GM19099 (cell line): ENCODE data around the gene INTS7.

ENCODE experiments used
- POLR2A ChIP-seq: IDR thresholded peaks from 3 replicates; pipeline ENCODE4 v1.6.1; 2011; ENCODE audit warnings: low read depth; ENCODE audit not compliant: insufficient read length; ENCODE audit errors: extremely low read depth

Gene INTS7

DNA sequence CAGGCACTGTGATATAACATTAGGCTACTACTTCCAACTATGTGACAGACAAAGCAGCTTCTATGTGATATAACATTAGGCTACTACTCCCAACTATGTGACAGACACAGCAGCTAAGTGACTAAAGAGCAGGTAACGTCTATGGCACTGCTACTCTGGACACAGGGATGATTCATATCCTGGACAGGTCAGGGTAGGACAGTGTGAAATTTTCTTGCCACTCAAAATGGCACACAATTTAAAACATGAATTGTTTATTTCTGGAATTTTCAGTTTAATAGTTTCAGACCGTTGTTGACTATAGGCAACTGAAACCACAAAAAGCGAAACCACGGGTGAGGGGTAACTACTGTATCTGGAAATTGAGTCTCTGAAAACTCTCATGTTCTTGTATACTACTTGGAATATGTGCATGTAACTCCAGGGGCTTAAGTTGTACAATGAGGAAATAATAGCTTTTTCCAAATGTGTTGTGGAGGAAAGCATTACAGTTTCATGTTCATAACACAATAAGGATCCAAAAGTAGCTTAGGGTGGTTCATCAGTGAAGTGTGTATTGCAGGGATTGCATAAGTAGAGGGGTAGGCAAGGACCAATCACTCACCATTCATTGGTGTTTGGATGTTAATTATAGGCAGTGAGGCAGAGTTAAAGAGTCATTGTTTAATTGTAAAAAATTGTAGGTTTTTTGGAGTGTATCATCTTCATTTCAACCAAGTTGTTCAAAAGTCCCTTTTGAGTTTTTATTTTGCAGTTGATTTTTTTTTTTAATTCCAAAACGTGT is 5.5 kb upstream of the INTS7 start:
- TF ChIP-seq POLR2A, result no peak

DNA sequence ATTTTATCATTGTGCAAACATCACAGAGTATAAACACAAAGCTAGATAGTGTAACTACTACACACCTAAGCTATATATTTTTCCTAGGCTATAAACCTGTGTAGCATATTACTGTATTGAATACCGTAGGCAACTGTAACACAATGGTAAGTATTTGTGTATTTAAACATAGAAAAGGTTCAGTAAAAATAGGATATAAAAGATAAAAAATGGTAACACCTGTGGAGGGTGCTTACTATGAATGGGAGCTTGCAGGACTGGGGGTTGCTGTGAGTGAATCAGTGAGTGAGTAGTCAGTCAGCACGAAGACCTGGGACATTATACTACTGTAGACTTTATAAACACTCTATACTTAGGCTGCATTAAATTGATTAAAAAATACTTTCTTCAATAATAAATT is 4.3 kb upstream of the INTS7 start:
- no peak for TF ChIP-seq POLR2A

DNA sequence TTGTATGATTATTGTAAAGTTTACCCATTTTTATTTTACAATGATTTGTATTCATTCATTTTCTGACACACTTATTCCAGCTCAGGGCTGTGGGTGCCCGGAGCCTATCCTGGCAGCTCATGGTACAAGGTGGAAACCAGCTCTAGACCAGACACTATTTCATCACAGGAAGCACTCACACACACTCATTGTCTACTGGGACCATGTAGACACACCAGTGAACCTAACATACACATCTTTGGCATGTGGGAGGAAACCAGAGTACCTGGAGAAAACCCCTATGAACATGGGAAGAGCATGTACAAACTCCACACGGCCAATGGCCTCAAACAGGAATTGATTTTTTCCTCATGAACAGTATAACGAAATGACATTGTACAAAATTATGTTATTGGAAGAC is 2.5 kb upstream of the INTS7 start:
- TF ChIP-seq POLR2A, result no peak

DNA sequence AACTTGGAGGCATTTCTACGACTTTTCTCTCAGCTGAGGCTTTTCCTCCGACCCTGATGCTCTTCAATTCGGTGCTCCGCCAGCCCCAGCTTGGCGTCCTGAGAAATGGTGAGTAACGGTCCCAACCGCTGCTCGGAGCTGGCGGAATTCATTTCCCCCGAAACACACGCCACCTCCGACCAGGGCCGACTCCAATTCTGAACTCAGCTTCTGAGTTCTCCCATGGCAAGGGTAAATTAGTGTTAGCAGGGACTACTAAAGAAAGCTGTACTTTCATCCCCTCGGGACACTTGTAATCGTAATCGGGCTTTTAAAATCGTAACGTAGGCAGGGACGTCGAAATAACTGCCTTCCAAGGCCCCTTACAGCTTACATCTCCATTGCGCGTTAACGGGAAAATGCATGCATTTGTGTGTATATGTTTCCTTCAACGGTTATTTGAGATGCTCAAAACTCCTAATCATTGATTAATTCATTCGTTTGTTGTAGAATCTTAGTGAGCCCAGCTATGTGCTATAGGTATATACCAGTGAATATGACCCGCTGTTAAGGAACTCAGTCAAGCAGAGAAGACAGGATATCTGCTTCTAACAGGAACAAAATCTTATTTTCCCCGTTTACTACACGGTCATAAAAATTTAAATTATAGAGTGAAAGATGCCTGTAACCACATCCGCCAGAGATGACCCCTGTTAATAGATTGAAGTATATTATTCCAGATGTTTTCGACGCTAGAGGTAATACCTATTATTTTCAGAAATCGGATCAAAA is 663 bp upstream of the INTS7 start:
- no peak for TF ChIP-seq POLR2A

DNA sequence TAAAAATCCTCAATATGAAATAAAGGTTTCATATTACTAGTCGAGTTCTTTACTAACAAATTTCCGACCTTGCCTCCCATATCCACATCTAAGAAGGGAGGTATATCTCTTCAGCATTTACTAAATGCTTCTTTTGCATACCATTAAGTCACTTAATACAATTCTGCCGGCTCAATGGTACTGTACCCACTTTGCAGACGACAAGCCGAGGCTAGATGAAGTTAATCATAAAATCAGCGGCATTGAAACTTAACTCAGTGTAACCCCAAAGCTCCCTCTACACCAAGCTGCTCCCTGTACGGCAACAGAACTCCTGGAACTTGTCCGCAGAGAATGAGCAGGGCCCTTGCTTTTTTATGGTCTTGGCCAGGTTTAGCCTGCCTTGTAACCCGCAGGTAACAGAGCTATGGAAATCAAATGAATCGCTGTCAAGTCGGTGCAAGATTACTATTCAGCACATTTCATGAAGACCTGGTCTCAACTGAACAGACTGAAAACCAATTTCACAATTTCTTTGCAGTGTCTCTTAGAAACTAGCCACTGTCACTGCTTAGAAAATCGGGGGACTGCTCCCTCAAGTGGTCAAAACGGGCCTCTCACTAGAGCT is 738 bp downstream of the INTS7 start:
- TF ChIP-seq POLR2A, result no peak

DNA sequence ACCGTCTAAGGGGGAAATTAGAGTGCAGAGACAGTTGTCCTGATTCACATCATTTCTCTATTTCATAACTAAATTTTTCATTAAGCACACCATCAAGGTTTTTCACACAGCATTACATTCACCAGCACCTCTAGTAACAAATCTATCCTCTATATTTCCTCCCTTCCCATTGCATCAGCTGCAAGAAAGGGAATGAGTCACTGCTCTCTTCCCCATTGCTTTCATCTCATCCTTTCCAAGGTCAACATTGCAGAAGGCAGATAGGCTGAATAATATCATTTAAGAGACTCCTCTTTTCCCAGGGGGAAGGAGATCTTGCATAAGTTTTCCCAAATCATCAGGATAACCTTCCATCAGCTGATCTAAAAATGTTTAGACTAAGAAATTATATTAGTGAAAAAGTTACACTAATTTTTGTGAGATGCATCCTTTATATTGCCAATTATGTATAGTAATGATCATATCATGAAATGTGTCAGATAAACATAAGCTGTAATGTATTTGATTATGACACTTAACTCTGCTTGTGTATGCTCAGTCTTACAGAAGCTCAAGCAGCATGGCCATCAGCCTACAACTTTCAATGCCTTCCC is 4.3 kb downstream of the INTS7 start:
- no peak for TF ChIP-seq POLR2A

DNA sequence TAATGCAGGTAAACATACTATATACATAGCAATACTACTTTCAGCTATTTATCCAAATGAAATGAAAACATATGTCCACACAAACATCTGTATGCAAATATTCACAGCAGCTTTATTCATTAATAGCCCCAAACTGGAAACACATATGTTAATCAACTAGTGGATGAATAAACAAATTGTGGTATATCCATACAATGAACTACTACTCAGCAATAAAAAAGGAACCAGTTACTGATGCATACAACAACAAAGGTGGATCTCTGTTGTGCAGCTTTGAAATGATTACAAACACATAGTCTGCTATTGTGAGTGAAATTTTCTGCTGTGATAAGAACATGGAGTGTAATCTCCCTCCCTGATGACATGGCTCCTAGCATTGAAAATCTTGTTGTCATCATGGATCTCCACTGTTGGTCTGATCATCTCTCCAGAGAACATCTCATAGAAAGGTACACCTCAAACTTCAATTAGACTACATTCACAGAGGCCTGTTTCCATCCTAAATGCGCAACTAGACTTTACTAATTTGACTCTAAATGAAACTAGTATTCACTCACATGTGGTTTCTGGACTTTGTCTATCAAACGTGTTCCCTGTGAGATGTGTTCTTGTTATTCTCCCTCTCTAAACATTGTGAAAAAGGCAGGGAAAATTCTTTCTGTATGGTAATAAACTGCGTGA is 10.7 kb downstream of the INTS7 start:
- no peak for TF ChIP-seq POLR2A

DNA sequence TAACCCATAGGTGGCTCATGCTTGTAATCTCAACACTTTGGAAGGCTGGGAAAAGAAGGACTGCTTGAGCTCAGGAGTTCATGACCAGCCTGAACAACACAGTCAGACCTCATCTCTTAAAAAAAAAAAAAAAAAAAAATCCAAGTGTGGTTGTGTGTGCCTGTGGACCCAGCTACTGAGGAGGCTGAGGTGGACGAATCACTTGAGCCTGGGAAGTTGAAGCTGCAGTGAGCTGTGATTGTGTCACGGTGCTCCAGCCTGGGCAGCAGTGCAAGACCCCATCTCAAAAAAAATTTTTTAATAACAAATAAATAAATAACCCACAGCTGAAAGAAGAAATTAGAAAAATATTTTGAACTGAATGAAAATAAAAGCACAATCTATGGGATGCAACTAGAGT is 13.8 kb downstream of the INTS7 start:
- no peak for TF ChIP-seq POLR2A

DNA sequence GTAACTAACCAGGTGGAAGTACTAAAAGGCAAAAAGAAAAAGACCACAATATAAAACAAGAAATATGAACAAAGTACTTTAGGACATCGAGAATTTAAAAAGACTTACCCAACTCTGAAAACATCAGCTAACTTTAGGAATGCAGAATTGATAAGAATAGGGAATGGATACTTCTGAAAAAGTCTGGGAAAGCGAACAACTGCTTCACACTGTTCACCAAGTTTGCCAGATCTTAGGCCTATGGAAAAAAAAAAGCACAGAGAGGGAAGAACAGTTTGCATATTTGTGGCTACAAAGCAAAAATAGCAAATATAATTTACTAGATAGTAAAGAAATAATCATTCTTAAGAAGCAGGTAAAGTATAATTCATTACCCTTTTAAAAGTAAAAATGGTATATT is 14.4 kb downstream of the INTS7 start:
- no peak for TF ChIP-seq POLR2A

DNA sequence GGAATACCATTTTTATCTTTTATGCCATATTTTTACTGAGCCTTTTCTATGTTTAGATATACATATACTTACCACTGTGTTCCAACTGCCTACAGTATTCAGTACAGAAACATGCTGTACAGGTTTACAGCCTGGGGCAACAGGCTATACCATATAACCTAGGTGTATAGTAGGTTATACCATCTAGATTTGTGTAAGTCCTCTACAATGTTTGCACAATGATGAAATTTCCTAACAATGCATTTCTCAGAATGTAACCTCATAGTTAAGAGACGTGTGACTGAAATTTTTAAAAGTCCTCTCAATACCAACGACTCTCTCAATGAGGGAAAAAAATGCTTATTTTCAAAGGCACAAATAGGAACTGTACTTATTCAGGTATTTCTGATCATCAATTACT is 21.7 kb downstream of the INTS7 start:
- TF ChIP-seq POLR2A, result no peak

DNA sequence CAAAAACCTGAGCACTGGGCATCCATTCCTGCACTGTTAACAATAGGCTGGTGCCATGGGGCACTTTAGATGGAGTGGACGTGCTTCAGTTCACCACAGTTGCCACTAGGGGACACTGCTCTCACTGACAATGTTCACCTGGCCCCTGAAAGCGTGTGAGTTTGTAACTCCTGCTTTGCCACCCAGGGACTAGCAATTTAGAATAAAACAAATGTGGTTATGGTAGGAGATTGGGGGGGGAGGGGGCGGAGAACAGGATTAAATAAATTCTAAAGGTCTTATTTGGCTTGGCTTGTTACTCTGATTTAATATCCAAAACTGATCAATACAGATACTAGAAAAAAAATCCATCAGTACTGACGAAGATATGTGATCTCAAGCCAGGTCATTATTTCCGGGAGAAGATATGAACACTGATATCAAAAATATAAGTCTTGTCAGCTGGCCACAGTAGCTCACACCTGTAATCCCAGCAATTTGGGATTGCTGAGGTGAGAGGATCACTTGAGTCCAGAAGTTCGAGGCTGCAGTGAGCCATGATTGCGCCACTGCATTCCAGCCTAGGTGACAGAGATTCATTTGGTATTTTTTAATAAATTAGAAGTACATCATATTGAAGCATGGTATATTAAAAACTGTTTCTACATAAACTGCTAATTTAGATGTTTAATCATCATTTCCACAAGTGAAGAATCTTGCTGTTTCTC is 23.2 kb downstream of the INTS7 start:
- no peak for TF ChIP-seq POLR2A

DNA sequence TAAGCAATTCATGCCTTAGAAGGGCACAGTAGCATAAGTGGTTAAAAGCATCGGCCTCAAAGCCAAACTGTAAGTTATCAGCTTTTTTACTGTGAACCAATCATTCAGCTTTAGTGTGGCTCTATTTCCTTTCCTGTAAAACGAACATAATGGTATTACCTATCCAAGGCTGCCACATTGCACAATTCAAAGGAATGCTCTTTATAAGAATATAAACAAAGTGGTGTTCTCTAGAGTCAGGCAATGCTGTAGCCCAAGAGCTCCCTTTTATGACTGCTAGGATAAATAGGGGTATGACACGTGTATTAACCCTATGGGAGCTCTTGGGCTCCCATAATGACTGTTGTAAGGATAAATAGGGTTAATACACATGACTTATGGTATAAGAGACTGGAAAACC is 25.4 kb downstream of the INTS7 start:
- no peak for TF ChIP-seq POLR2A

DNA sequence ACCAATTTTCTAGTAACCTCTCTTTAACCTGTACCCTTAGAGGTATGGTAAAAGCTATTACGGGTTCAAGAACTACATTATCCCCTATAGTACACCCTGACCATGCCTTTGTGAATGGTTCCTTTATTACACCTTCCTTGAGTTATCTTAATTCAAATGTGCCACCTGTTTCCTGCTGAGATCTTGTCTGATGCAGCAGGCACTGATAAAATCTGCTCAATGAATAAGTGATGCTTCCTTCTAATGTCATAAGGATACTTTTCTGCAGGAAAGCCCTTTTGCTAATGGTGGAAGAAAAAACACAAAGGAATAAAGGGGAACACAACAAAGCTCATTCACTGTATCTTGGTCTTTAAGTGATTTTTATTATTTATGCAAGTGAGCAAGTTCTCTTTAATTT is 25.8 kb downstream of the INTS7 start:
- no peak for TF ChIP-seq POLR2A

DNA sequence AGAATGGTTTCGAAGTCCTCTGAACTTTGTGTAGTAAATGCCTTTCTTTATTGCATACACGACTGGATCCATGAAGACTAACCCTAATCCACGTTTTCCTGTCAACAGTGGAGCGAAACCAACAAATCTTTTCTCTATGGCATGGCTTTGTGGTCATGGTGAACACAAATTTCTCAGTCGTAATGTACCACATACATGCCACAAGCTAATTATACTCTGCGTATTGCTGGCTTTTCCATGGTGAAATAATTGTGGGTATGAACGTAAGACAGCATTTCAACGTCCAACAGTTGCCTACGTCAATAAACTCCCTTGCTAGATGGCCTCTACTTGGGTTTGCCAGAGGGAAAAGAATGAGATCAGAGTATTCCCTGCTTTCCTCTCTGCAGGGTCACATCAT is 27.5 kb downstream of the INTS7 start:
- TF ChIP-seq POLR2A, result no peak
